Measurements from ENCODE around the gene NAPSA.

DNA sequence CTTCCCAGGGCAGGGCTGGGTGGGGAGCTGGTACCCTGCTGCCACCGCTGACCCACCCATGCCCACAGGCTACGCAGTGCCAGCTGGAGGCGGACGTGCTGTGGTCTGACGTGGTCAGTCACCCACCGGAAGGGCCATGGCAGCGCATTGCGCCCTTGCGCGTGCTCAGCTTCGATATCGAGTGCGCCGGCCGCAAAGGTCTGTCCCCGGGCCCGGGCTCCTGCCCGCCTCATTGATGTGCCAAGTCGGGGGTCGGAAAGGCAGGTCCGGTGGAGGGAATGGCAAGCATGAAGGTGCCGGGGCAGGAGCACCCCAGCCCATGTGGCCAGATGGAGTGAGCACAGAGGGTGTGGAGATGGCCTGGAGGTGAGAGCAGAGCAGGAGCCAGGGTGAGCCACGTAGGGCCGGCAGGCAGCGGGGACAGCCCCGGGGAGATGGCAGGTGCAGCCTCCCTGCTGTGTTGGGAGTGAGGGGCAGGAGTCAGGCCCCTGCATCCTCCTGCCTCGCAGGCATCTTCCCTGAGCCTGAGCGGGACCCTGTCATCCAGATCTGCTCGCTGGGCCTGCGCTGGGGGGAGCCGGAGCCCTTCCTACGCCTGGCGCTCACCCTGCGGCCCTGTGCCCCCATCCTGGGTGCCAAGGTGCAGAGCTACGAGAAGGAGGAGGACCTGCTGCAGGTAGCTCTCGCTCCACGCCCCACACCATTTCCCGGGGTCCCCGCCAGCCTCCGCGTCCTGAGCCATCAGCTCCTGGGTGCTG lies 37.3 kb upstream of the NAPSA start:
- TF ChIP-seq, protein P1, sequence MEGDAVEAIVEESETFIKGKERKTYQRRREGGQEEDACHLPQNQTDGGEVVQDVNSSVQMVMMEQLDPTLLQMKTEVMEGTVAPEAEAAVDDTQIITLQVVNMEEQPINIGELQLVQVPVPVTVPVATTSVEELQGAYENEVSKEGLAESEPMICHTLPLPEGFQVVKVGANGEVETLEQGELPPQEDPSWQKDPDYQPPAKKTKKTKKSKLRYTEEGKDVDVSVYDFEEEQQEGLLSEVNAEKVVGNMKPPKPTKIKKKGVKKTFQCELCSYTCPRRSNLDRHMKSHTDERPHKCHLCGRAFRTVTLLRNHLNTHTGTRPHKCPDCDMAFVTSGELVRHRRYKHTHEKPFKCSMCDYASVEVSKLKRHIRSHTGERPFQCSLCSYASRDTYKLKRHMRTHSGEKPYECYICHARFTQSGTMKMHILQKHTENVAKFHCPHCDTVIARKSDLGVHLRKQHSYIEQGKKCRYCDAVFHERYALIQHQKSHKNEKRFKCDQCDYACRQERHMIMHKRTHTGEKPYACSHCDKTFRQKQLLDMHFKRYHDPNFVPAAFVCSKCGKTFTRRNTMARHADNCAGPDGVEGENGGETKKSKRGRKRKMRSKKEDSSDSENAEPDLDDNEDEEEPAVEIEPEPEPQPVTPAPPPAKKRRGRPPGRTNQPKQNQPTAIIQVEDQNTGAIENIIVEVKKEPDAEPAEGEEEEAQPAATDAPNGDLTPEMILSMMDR (IDR thresholded peaks at IDR 0.05): no peak
- no peak for TF ChIP-seq POLR2A (IDR thresholded peaks at IDR 0.05)

Measured in right lobe of liver (tissue), 4 donors.